ENCODE measurements around the gene AGAP1.

DNA sequence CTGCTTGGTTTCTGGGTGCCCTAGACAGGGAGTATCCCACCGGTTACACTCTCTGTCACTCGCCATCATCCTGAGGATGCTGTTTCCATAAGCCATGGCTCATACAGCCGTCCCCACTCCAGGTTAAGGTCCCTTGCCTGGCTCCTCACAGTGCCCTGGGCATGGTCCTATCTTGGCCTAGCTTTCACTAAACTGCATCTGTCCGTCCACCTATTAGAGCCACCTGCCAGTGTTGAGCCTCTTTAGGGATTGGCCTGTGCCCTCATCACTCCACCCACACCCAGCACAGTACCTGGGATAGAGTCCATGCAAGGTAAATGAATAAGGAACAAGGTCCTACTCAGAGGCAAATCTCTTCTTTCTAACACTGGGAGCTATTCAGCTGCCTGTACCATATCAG is 354.2 kb downstream of the AGAP1 start:
- no peak for TF ChIP-seq EP300 (IDR thresholded peaks at IDR 0.05)
- no peak for TF ChIP-seq MYC (IDR thresholded peaks at IDR 0.05; ENCODE audit: borderline replicate concordance, low read length)
- no peak for TF ChIP-seq JUN (IDR thresholded peaks at IDR 0.05)
- TF ChIP-seq, protein P1, sequence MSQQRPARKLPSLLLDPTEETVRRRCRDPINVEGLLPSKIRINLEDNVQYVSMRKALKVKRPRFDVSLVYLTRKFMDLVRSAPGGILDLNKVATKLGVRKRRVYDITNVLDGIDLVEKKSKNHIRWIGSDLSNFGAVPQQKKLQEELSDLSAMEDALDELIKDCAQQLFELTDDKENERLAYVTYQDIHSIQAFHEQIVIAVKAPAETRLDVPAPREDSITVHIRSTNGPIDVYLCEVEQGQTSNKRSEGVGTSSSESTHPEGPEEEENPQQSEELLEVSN (IDR thresholded peaks at IDR 0.05; ENCODE audit: borderline replicate concordance, low read depth), result no peak

Measured in A549 (cell line).